A549 (cell line): ENCODE data around the gene TCTA. TPM values are rescaled to one million over a fixed set of nuclear protein-coding genes. Genes with fewer than 3 reads are reported as not detected.
A peak's percentile ranks its signal among the peaks of the same experiment; 100 is the strongest.

Experiments
- ATAC-seq, 2 experiments: fragments of 200-7000 bp in 1 of 2; fragments of >200 bp in 1 of 2; cut with Nextera tagmentation in 1 of 2; cut with Tn5 transposase in 1 of 2; 3 replicates each; pipeline versions ENCODE4 v1.8.0 to v1.9.1; 2018 to 2020; ENCODE audit warnings: mild to moderate bottlenecking in 1 of 2, moderate library complexity in 1 of 2
- CTCF ChIA-PET: fragments of 300-600 bp; sonication (Branson Sonifier 250); formaldehyde crosslinking; extraction: SDS; loops from one replicate; lab custom pipeline; 2021; ENCODE audit warnings: antibody characterized with exemption, inconsistent platforms; lab: Yijun Ruan, JAX
- POLR2A ChIA-PET: fragments of 350-600 bp; formaldehyde crosslinking; extraction: SDS; loops from one replicate; lab custom pipeline; 2021; ENCODE audit warnings: antibody characterized with exemption, inconsistent platforms; lab: Yijun Ruan, JAX
- DNase-seq, 2 experiments: peaks; one replicate each; pipeline versions ENCODE4 v3.0.0 to v3.0.0-alpha.2; 2011 to 2016; ENCODE audit warnings: low read depth in 1 of 2, low spot score in 1 of 2
- FAIRE-seq: peaks from 2 replicates; lab custom pipeline; 2011; peaks lifted over from hg19 to GRCh38; lab: Jason Lieb, UNC
- H3K27ac ChIP-seq, 2 experiments: fragments of >200 bp; sonication (Bioruptor Twin); formaldehyde crosslinking; 3 replicates each; pipeline ENCODE4 v1.5.1; 2016 to 2017
- H3K4me1 ChIP-seq: fragments of >200 bp; sonication (Bioruptor Twin); formaldehyde crosslinking; 3 replicates; pipeline ENCODE4 v1.6.1; 2016
- H3K4me2 ChIP-seq: fragments of >200 bp; sonication (Bioruptor Twin); formaldehyde crosslinking; 3 replicates; pipeline ENCODE4 v1.6.1; 2016
- H3K4me3 ChIP-seq: fragments of >200 bp; sonication (Bioruptor Twin); formaldehyde crosslinking; 3 replicates; pipeline ENCODE4 v1.5.1; 2016
- H3K9me3 ChIP-seq: fragments of >200 bp; sonication (Bioruptor Twin); formaldehyde crosslinking; 3 replicates; pipeline ENCODE4 v1.6.1; 2016
- CEBPB ChIP-seq, 2 experiments: fragments of >200 bp in 1 of 2; sonication (Bioruptor Twin) in 1 of 2; formaldehyde crosslinking in 1 of 2; IDR thresholded peaks; 2 replicates each; pipeline ENCODE4 v1.6.1; 2012 to 2016
- FOXS1 ChIP-seq: fragments of 250-450 bp; sonication (Bioruptor Pico); IDR thresholded peaks from 2 replicates; pipeline ENCODE4 v1.5.0; 2020; ENCODE audit warnings: mild to moderate bottlenecking, moderate library complexity
- GATA3 ChIP-seq: IDR thresholded peaks from 2 replicates; pipeline ENCODE4 v1.6.1; 2012; ENCODE audit warnings: borderline replicate concordance
- HDAC2 ChIP-seq: fragments of 200-600 bp; sonication (generic); IDR thresholded peaks from 2 replicates; pipeline ENCODE4 v1.6.1; 2016
- HEYL ChIP-seq: fragments of 250-450 bp; sonication (Bioruptor Pico); IDR thresholded peaks from 2 replicates; pipeline ENCODE4 v1.8.0; 2021; ENCODE audit warnings: mild to moderate bottlenecking, moderate library complexity
- JUN ChIP-seq, 2 experiments: fragments of >200 bp; sonication (Bioruptor Twin); formaldehyde crosslinking; IDR thresholded peaks; 2 replicates in 1 of 2; 3 replicates in 1 of 2; pipeline ENCODE4 v1.6.1; 2016 to 2017
- MAFK ChIP-seq: fragments of 450-650 bp; IDR thresholded peaks from 2 replicates; pipeline ENCODE4 v1.6.1; 2014; ENCODE audit not compliant: partially characterized antibody
- MAZ ChIP-seq: fragments of 150-350 bp; IDR thresholded peaks from 2 replicates; pipeline ENCODE4 v1.6.1; 2014; ENCODE audit warnings: antibody characterized with exemption, low read depth, low read length, borderline replicate concordance
- NFE2L2 ChIP-seq: fragments of 150-350 bp; conservative IDR thresholded peaks from 2 replicates; pipeline ENCODE4 v1.6.1; 2014; ENCODE audit warnings: low read length
- NPAS2 ChIP-seq: fragments of 250-450 bp; sonication (Bioruptor Pico); IDR thresholded peaks from 2 replicates; pipeline ENCODE4 v1.8.0; 2022; ENCODE audit warnings: mild to moderate bottlenecking, moderate library complexity, borderline replicate concordance
- POLR2A ChIP-seq: IDR thresholded peaks from 2 replicates; pipeline ENCODE4 v1.6.1; 2012; ENCODE audit warnings: mild to moderate bottlenecking, low read length
- RAD21 ChIP-seq, 2 experiments: fragments of >200 bp in 1 of 2; sonication (Bioruptor Twin) in 1 of 2; formaldehyde crosslinking in 1 of 2; IDR thresholded peaks in 1 of 2; conservative IDR thresholded peaks in 1 of 2; 2 replicates in 1 of 2; 3 replicates in 1 of 2; pipeline ENCODE4 v1.6.1; 2012 to 2018; ENCODE audit warnings: inconsistent platforms in 1 of 2
- RCOR1 ChIP-seq: fragments of 150-350 bp; IDR thresholded peaks from 2 replicates; pipeline ENCODE4 v1.6.1; 2014; ENCODE audit warnings: antibody characterized with exemption, low read length, low read depth
- SMC3 ChIP-seq: fragments of >200 bp; sonication (Bioruptor Twin); formaldehyde crosslinking; IDR thresholded peaks from 3 replicates; pipeline ENCODE4 v1.6.1; 2018; ENCODE audit warnings: inconsistent platforms
- SREBF2 ChIP-seq: fragments of 450-650 bp; IDR thresholded peaks from 2 replicates; pipeline ENCODE4 v1.6.1; 2014; ENCODE audit warnings: mild to moderate bottlenecking, moderate library complexity
- ZC3H11A ChIP-seq: fragments of 450-650 bp; IDR thresholded peaks from 2 replicates; pipeline ENCODE4 v1.6.1; 2014; ENCODE audit warnings: antibody characterized with exemption, mild to moderate bottlenecking
- ZFP36 ChIP-seq: fragments of 450-650 bp; IDR thresholded peaks from 2 replicates; pipeline ENCODE4 v1.6.1; 2014; ENCODE audit warnings: borderline replicate concordance; ENCODE audit not compliant: partially characterized antibody
- WGBS: methylation state at CpG from one replicate; pipeline ENCODE4 v1.1.6; 2017; ENCODE audit errors: missing lambda C conversion rate; 5-methylcytosine and 5-hydroxymethylcytosine counted together
- polyA plus RNA-seq, 4 experiments: library from polyadenylated mRNA; depleted of rRNA in 3 of 4; stranded (reverse); fragments of >200 nt; fragmentation: RNase III in 1 of 4; extraction: RNeasy Plus Mini Kit Qiagen cat#74134 plus additional on column Dnase treatment in 1 of 4; gene quantifications; 2 replicates in 3 of 4; 3 replicates in 1 of 4; pipeline ENCODE4 v1.2.3, GENCODE V29; 2011 to 2017
- TF ChIP-seq, protein P1 (sequence below): IDR thresholded peaks from 2 replicates; pipeline ENCODE4 v1.6.1; 2012
- TF ChIP-seq, protein P2 (sequence below): fragments of >200 bp; sonication (Bioruptor Twin); formaldehyde crosslinking; IDR thresholded peaks from 3 replicates; pipeline ENCODE4 v1.5.1; 2016
- TF ChIP-seq, protein P3 (sequence below): fragments of 250-450 bp; sonication (Bioruptor Pico); IDR thresholded peaks from 2 replicates; pipeline ENCODE4 v1.5.0; 2020; ENCODE audit warnings: low read depth, mild to moderate bottlenecking, moderate library complexity
- TF ChIP-seq, protein P4 (sequence below): IDR thresholded peaks from 2 replicates; pipeline ENCODE4 v1.6.1; 2012; ENCODE audit warnings: low read depth, borderline replicate concordance

TCTA gene
- polyA plus RNA-seq, 2 of the 4 experiments (the other 2 are of a cell fraction) = 14.6 to 14.8 TPM

DNA sequence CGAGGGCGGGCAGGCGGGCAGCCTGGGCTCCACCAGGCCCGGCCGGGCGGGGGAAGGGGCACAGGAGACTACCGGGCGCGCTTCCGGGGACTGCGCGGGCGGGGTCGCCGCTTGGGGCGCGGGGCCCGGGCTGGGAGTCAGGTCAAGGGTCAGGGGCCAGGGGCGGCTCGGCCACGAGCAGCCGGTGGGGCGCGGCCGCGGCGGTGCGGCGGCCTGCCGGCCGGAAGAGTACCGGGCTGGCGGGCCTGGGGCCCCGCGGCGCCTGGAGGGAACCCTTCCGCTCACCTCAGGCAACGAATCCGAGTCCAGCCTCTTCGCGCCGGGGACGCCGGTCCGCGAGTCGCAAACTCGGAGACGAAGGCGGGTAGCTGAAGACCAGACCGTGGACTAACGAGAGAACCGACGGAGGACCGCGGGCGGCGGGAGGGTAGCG, 672 bp upstream of the TCTA start:
- DNase-seq (no peak), ATAC-seq (peak; percentile 30 to 60)
- CTCF ChIA-PET = interaction anchor here (0.5 to 0.6 kb wide), 2 partner anchors 19 to 152 kb away, joined by 3 read pairs; no protein-coding TSS in a partner anchor
- Histone ChIP-seq H3K4me3 (peak overlapping the region; percentile 98), H3K9me3 (no peaks in the 10 kb centered on the region), H3K4me1 (peaks cover 43% of the 10 kb centered on the region)
- WGBS = no CpG with 5 or more reads among the region's 59 CpGs
- TF ChIP-seq RAD21 (conservative IDR thresholded peaks at IDR 0.05 in 1 of 2, IDR thresholded peaks at IDR 0.05 in 1 of 2) (no peak), JUN (IDR thresholded peaks at IDR 0.05) (peak in 1 of 2 experiments; percentile 71; a peak in 1 of 5 replicates), HEYL (CRISPR knock-in tag) (no peak), CEBPB (IDR thresholded peaks at IDR 0.05) (no peak), POLR2A (peak; percentile 4; the same call in 1 of the 2 replicates)
- TF ChIP-seq, protein P1, sequence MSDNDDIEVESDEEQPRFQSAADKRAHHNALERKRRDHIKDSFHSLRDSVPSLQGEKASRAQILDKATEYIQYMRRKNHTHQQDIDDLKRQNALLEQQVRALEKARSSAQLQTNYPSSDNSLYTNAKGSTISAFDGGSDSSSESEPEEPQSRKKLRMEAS = no peak
- TF ChIP-seq, protein P2, sequence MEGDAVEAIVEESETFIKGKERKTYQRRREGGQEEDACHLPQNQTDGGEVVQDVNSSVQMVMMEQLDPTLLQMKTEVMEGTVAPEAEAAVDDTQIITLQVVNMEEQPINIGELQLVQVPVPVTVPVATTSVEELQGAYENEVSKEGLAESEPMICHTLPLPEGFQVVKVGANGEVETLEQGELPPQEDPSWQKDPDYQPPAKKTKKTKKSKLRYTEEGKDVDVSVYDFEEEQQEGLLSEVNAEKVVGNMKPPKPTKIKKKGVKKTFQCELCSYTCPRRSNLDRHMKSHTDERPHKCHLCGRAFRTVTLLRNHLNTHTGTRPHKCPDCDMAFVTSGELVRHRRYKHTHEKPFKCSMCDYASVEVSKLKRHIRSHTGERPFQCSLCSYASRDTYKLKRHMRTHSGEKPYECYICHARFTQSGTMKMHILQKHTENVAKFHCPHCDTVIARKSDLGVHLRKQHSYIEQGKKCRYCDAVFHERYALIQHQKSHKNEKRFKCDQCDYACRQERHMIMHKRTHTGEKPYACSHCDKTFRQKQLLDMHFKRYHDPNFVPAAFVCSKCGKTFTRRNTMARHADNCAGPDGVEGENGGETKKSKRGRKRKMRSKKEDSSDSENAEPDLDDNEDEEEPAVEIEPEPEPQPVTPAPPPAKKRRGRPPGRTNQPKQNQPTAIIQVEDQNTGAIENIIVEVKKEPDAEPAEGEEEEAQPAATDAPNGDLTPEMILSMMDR = no peak
- TF ChIP-seq, all 56 proteins: peak for 2
- POLR2A ChIA-PET = interaction anchor here (0.7 to 1.5 kb wide), 10 partner anchors 10 to 318 kb away, joined by 3 to 17 read pairs (median 4); partner anchors contain the start of genes DAG1, GPX1, LAMB2 and NICN1
- Histone ChIP-seq H3K4me2 (peak overlapping the region; percentile 87), H3K27ac (peak overlapping the region; percentile 98 to 99)
- FAIRE-seq = no peak

DNA sequence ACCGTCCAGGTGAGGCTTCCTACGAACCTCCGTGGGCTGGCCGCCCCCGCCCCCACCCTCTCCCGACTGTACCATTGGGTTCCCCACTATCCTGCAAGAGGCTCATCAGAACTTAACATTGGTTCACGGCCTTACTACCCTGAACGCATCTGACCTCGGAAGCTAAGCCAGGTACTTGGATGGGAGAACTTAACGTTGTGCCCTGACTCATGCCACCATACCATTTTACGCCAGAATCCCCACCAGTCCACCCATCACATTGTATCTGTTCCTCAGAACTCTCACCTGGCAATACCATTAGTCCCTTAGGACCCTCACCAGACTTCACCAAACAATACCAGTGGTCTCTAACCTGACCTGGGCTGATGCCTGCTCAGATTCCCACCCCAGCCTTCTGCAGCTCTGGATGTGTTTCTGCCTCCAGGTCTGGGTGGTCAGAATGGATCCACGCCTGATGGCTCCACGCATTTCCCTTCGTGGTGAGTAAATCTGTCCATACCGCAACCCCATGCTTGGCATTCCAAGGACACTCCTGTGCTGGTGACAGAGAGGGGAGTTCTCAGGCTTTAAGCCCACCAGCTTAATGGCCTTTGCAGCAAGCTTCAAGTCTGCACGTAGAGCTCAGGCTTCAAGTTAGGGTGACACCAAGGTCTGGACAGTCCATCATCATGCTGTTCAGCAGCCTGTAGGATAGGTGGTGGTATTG, 562 bp downstream of the TCTA start:
- Histone ChIP-seq H3K4me2 (peak overlapping the region; percentile 100), H3K4me3 (peak overlapping the region; percentile 78), H3K27ac (peak overlapping the region; percentile 90 to 97), H3K9me3 (no peaks in the 10 kb centered on the region), H3K4me1 (peaks cover 32% of the 10 kb centered on the region)
- CTCF ChIA-PET = interaction anchor here (0.6 to 1.4 kb wide), 3 partner anchors 10 to 90 kb away, joined by 3 to 5 read pairs (median 3); no protein-coding TSS in a partner anchor
- no peak for FAIRE-seq
- no peak for DNase-seq
- WGBS = 25% methylated on average over 12 of the region's 16 CpGs
- ATAC-seq = no peak; a peak in 2 of 6 replicates
- POLR2A ChIA-PET = interaction anchor here (1.5 kb wide), 1 partner anchor 73 kb away, joined by 4 read pairs; the partner anchor contains the start of gene USP4
- no peak for TF ChIP-seq MAZ
- TF ChIP-seq SREBF2 = no peak
- no peak for TF ChIP-seq ZFP36
- no peak for TF ChIP-seq NPAS2 (CRISPR knock-in tag)
- TF ChIP-seq FOXS1 = no peak
- TF ChIP-seq HEYL (CRISPR knock-in tag) = no peak
- TF ChIP-seq, protein P3, sequence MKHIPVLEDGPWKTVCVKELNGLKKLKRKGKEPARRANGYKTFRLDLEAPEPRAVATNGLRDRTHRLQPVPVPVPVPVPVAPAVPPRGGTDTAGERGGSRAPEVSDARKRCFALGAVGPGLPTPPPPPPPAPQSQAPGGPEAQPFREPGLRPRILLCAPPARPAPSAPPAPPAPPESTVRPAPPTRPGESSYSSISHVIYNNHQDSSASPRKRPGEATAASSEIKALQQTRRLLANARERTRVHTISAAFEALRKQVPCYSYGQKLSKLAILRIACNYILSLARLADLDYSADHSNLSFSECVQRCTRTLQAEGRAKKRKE (CRISPR knock-in tag) = no peak
- TF ChIP-seq ZC3H11A = no peak
- TF ChIP-seq SMC3 = no peak
- no peak for TF ChIP-seq NFE2L2
- no peak for TF ChIP-seq MAFK
- TF ChIP-seq HDAC2 = no peak
- no peak for TF ChIP-seq RCOR1
- TF ChIP-seq GATA3 = no peak
- TF ChIP-seq, protein P4, sequence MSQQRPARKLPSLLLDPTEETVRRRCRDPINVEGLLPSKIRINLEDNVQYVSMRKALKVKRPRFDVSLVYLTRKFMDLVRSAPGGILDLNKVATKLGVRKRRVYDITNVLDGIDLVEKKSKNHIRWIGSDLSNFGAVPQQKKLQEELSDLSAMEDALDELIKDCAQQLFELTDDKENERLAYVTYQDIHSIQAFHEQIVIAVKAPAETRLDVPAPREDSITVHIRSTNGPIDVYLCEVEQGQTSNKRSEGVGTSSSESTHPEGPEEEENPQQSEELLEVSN = no peak
